GM10266 (cell line): ENCODE measurements around the gene MEX3D.

Source experiments
- DNase-seq: peaks from one replicate; pipeline ENCODE4 v3.0.0; 2012; ENCODE audit errors: extremely low spot score
- CTCF ChIP-seq: IDR thresholded peaks from 2 replicates; pipeline ENCODE4 v1.5.1; 2012; ENCODE audit warnings: mild to moderate bottlenecking, low read depth; ENCODE audit not compliant: control insufficient read depth, insufficient read depth; ENCODE audit errors: missing control alignments

Gene MEX3D

GRCh38 chr19:1568320-1569019 is at the start of gene MEX3D:
TSS of gene MEX3D (minus strand) at chr19:1568325. CDS start at chr19:1568058, 267 bp downstream.
- no peak for TF ChIP-seq CTCF
- peak; percentile 100 for DNase-seq

- DNase-seq, result no peak
- TF ChIP-seq CTCF, result no peak
Measured at GRCh38 chr19:1616875-1617274, 48.8 kb upstream of the MEX3D start.

GRCh38 chr19:1616396-1616795 is 48.3 kb upstream of the MEX3D start:
- DNase-seq, result no peak

GRCh38 chr19:1615156-1615765 is 47.1 kb upstream of the MEX3D start:
- DNase-seq, result no peak
- no peak for TF ChIP-seq CTCF

More at GRCh38 chr19:1616396-1616795, 48.3 kb upstream of the MEX3D start:
- TF ChIP-seq CTCF, result no peak

- no peak for DNase-seq
- TF ChIP-seq CTCF, result no peak
Measured at GRCh38 chr19:1613808-1614570, 45.9 kb upstream of the MEX3D start.

GRCh38 chr19:1613146-1613545 is 45.0 kb upstream of the MEX3D start:
- TF ChIP-seq CTCF, result no peak
- DNase-seq, result no peak
